Panc1 (cell line): ENCODE measurements around the gene RER1. TPM values are rescaled to one million over a fixed set of nuclear protein-coding genes. Genes with fewer than 3 reads are reported as not detected.

ENCODE experiments used
- ATAC-seq: fragments of 200-7000 bp; cut with Tn5 transposase; 2 replicates; pipeline ENCODE4 v1.9.1; 2020; ENCODE audit warnings: mild to moderate bottlenecking, moderate library complexity
- BruUV-seq: library from RNA; stranded (reverse); fragments of 400-500 nt; replicated peaks from 2 replicates; lab custom pipeline; 2021; lab: Mats Ljungman, UMichigan
- CTCF ChIA-PET: fragments of 300-600 bp; sonication (Branson Sonifier 250); formaldehyde crosslinking; loops from one replicate; lab custom pipeline; 2022; ENCODE audit warnings: antibody characterized with exemption; lab: Charles Lee
- POLR2A ChIA-PET: fragments of 300-600 bp; sonication (Branson Sonifier 250); formaldehyde crosslinking; loops from one replicate; lab custom pipeline; 2022; ENCODE audit warnings: antibody characterized with exemption; lab: Charles Lee
- DNase-seq: peaks from one replicate; pipeline ENCODE4 v3.0.0-alpha.2; 2010; ENCODE audit warnings: low read depth, low spot score
- H3K27ac ChIP-seq: 2 replicates; pipeline ENCODE4 v1.5.1; 2011; ENCODE audit warnings: mild to moderate bottlenecking, low read length, inconsistent platforms
- H3K27me3 ChIP-seq: fragments of 200-500 bp; sonication (Bioruptor generic); 2 replicates; pipeline ENCODE4 v1.6.0; 2014; ENCODE audit warnings: low read length, inconsistent platforms; ENCODE audit not compliant: control insufficient read depth, insufficient read depth
- H3K36me3 ChIP-seq: fragments of 200-500 bp; sonication (Bioruptor generic); 2 replicates; pipeline ENCODE4 v1.5.1; 2014; ENCODE audit warnings: inconsistent platforms, mild to moderate bottlenecking, low read length, moderate library complexity; ENCODE audit not compliant: control insufficient read depth, insufficient read depth
- H3K4me1 ChIP-seq: 2 replicates; pipeline ENCODE4 v1.5.1; 2011; ENCODE audit warnings: inconsistent platforms, mild to moderate bottlenecking, low read length, moderate library complexity; ENCODE audit not compliant: control insufficient read depth, insufficient read depth
- H3K4me3 ChIP-seq, 2 experiments: 2 replicates each; pipeline ENCODE4 v1.5.1; 2011 to 2012; ENCODE audit warnings: low read depth in 2 of 2, low read length in 2 of 2, mild to moderate bottlenecking in 2 of 2, inconsistent platforms in 1 of 2, moderate library complexity in 1 of 2
- H3K9me3 ChIP-seq: fragments of 200-500 bp; sonication (Bioruptor generic); 2 replicates; pipeline ENCODE4 v1.5.1; 2014; ENCODE audit warnings: low read depth, mild to moderate bottlenecking, inconsistent platforms, low read length, moderate library complexity; ENCODE audit not compliant: control insufficient read depth, insufficient read depth
- CTCF ChIP-seq: fragments of 450-650 bp; IDR thresholded peaks from 2 replicates; pipeline ENCODE4 v1.5.1; 2017; ENCODE audit warnings: mild to moderate bottlenecking
- POLR2AphosphoS5 ChIP-seq: IDR thresholded peaks from 2 replicates; pipeline ENCODE4 v1.6.1; 2012; ENCODE audit warnings: mild to moderate bottlenecking, low read depth, low read length, moderate library complexity
- REST ChIP-seq, 2 experiments: IDR thresholded peaks; 2 replicates each; pipeline ENCODE4 v1.6.1; 2011 to 2012; ENCODE audit warnings: low read depth in 2 of 2, control low read depth in 1 of 2, low read length in 1 of 2, mild to moderate bottlenecking in 1 of 2, moderate library complexity in 1 of 2; ENCODE audit not compliant: insufficient read depth in 1 of 2
- SIN3A ChIP-seq: IDR thresholded peaks from 2 replicates; pipeline ENCODE4 v1.6.1; 2012; ENCODE audit warnings: low read depth, mild to moderate bottlenecking, low read length, moderate library complexity, borderline replicate concordance; ENCODE audit not compliant: insufficient read depth
- TCF7L2 ChIP-seq: IDR thresholded peaks from 2 replicates; pipeline ENCODE4 v1.6.1; 2011; ENCODE audit warnings: mild to moderate bottlenecking, low read depth, low read length, inconsistent platforms
- in situ Hi-C: cut with HindIII; loops from 2 replicates; pipeline ENCODE4 v1.10.0; 2016; ENCODE audit warnings: low sequenced_read_pairs, low pct_unique_long_range_greater_than_20kb
- intact Hi-C: fragments of 100-400 bp; cut with micrococcal nuclease; formaldehyde crosslinking; loops from one replicate; pipeline ENCODE4 v1.10.0; 2022; ENCODE audit not compliant: unreplicated experiment
- total RNA-seq: library from RNA; stranded (reverse); gene quantifications from one replicate; pipeline ENCODE4 v1.2.1, GENCODE V29; 2021; ENCODE audit not compliant: unreplicated experiment

Gene RER1
- total RNA-seq, 1 experiment from 2014 or later: 235 TPM

GRCh38 chr1:2413495-2414296 is 22.1 kb downstream of the RER1 start:
- BruUV-seq: TSS peak; percentile 61
- DNase-seq (no peak), ATAC-seq (peak; percentile 48)
- no peaks in the 10 kb centered on the region for H3K27me3 ChIP-seq
- H3K4me1 ChIP-seq: peaks cover 28% of the 10 kb centered on the region
- H3K36me3 ChIP-seq: no peaks in the 10 kb centered on the region
- TF ChIP-seq CTCF: no peak
- TF ChIP-seq REST (IDR thresholded peaks at IDR 0.05; ENCODE audit: insufficient read depth in 1 of 2, low read depth in 2 of 2, low read length in 1 of 2): 0 out of 4 replicates have a peak, but pooled peaks of 1 of the 2 experiments have one; percentile 4
- no peak for TF ChIP-seq SIN3A
- peak; percentile 48 for TF ChIP-seq POLR2AphosphoS5
- TF ChIP-seq TCF7L2: no peak
- H3K27ac ChIP-seq: peak overlapping the region; percentile 80
- intact Hi-C loops (loop anchor here (2.0 to 10.0 kb wide), 2 partner anchors 61 to 133 kb away; partner anchors contain the start of gene PLCH2), in situ Hi-C loops (no loop called here)
- ChIA-PET CTCF (no interaction called here), POLR2A (no interaction called here)
- H3K4me3 ChIP-seq: peak overlapping the region; percentile 58 to 86
- H3K9me3 ChIP-seq: no peaks in the 10 kb centered on the region

DNA sequence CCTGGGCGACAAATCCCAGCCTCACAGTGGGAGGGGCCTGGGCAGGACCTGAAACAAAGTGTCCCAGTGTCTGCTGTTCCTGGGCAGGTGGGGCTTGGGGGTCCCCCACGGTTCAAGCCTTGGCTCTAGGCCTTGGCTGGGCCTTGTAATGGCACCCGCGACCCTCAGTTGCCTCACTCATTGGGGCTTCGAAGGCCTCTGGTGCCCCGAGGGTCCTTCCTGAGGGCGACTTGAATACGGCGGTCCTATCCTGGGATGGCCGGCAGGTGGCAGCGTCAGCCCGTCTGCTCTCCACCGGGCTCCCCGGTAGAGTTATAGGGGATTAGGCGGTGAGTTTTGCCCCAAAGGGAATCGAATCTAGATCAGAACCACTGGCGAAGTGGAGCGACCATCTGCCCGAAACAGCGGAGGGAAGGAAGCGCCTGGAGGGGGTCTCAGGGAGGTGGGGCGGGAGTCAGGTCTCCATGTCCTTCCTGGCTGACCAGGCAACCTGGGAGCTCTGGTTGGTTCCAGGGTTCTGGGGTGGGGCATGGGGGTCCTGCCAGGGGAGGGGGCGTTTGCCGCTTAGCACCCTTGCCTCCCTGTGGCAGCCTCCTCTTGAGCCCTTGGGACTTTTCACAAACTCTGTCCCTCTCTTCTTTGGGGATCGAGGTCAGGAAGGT is 22.8 kb downstream of the RER1 start:
- TF ChIP-seq CTCF (peak; percentile 97), TCF7L2 (no peak), SIN3A (no peak)
- intact Hi-C loops: loop anchor here (10.0 kb wide), 1 partner anchor 60 kb away; the partner anchor contains the start of gene PLCH2
- ChIA-PET POLR2A (no interaction called here), CTCF (interaction anchor here (0.6 to 1.7 kb wide), 6 partner anchors 15 to 365 kb away, joined by 3 to 8 read pairs (median 4); partner anchors contain the start of gene PANK4)
- Histone ChIP-seq H3K9me3 (no peaks in the 10 kb centered on the region), H3K4me1 (peaks cover 33% of the 10 kb centered on the region), H3K4me3 (peak overlapping the region; percentile 58 to 86; a peak in 3 of 4 replicates), H3K27ac (peak overlapping the region; percentile 80), H3K36me3 (no peaks in the 10 kb centered on the region), H3K27me3 (no peaks in the 10 kb centered on the region)
- ATAC-seq (peak; percentile 51), DNase-seq (peak; percentile 64)
- in situ Hi-C loops: no loop called here
- no TSS peak for BruUV-seq
